PC-3 (cell line): ENCODE data around the gene KDM4F.

Experiments
- EZH2 ChIP-seq: fragments of 300-600 bp; sonication (generic); IDR thresholded peaks from one replicate; pipeline ENCODE4 v1.6.1; 2017; ENCODE audit warnings: antibody characterized with exemption, mild to moderate bottlenecking, low read length; ENCODE audit not compliant: unreplicated experiment
- TF ChIP-seq, protein P1 (sequence below): fragments of 300-600 bp; sonication (generic); conservative IDR thresholded peaks from 2 replicates; pipeline ENCODE4 v1.5.1; 2017; ENCODE audit warnings: antibody characterized with exemption, low read depth, mild to moderate bottlenecking, low read length

DNA sequence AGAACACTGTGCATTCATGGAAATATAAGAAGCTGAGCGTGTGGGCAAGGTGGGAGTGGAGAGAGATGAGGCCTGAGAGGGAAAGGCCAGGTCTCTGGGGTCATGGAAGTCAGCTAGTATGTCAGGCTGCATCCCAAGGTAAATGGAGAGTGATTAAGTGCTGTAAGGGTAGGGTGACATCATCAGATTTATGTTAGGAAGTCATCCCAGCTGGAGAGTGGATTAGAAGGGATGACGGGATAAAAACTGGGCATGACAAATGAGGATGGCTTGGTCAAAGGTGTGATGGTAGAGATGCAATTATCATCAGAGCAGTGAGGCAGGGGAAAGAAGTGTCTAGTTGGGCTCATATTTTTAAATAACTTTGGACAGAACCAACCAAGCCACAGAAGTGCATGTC is 36.9 kb downstream of the KDM4F start:
- TF ChIP-seq, protein P1, sequence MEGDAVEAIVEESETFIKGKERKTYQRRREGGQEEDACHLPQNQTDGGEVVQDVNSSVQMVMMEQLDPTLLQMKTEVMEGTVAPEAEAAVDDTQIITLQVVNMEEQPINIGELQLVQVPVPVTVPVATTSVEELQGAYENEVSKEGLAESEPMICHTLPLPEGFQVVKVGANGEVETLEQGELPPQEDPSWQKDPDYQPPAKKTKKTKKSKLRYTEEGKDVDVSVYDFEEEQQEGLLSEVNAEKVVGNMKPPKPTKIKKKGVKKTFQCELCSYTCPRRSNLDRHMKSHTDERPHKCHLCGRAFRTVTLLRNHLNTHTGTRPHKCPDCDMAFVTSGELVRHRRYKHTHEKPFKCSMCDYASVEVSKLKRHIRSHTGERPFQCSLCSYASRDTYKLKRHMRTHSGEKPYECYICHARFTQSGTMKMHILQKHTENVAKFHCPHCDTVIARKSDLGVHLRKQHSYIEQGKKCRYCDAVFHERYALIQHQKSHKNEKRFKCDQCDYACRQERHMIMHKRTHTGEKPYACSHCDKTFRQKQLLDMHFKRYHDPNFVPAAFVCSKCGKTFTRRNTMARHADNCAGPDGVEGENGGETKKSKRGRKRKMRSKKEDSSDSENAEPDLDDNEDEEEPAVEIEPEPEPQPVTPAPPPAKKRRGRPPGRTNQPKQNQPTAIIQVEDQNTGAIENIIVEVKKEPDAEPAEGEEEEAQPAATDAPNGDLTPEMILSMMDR: no peak
- TF ChIP-seq EZH2: no peak
